Erythroblast (primary cell): Measurements from ENCODE around the gene SSTR4.

ENCODE experiments used
- GATA1 ChIP-seq: IDR thresholded peaks from 2 replicates; pipeline ENCODE4 v1.6.1; 2011; ENCODE audit warnings: low read depth, mild to moderate bottlenecking, control low read depth, low read length, moderate library complexity
- POLR2A ChIP-seq: IDR thresholded peaks from 2 replicates; pipeline ENCODE4 v1.6.1; 2011; ENCODE audit warnings: mild to moderate bottlenecking, low read length

DNA sequence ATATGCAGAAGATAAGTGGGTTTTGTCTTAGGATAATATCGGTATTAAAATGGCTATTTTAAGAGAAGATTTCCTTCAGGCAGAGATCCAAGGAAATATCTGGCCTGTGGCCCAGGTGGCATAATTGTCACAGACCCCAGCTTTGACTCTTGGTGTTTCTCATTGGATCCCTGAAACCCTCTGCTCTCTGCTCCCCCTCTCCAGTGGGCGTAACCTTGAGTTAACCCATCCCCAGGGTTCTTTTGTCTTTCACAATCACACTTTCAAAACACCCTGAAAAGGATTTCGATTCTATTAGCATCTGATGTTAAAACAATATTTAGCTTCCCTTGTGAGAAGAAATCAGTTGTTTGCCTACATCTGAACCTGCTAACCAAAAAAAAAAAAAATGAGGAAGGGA lies 7.2 kb downstream of the SSTR4 start:
- TF ChIP-seq POLR2A (no peak), GATA1 (no peak)
